HEK293T (cell line): ENCODE results near the gene PARP12.

Experiments
- CTCF ChIA-PET: fragments of 350-600 bp; formaldehyde crosslinking; extraction: SDS; loops from one replicate; lab custom pipeline; 2021; ENCODE audit warnings: antibody characterized with exemption, inconsistent platforms; lab: Yijun Ruan, JAX
- POLR2A ChIA-PET: fragments of 350-600 bp; formaldehyde crosslinking; extraction: SDS; loops from one replicate; lab custom pipeline; 2020; ENCODE audit warnings: antibody characterized with exemption, inconsistent platforms; lab: Yijun Ruan, JAX
- DNase-seq: peaks from one replicate; pipeline ENCODE4 v3.0.0; 2012; ENCODE audit warnings: mixed read lengths; ENCODE audit errors: extremely low spot score
- ARNT ChIP-seq: fragments of 450-650 bp; IDR thresholded peaks from 2 replicates; pipeline ENCODE4 v1.6.1; 2017; ENCODE audit warnings: mild to moderate bottlenecking
- BHLHE40 ChIP-seq: fragments of 450-650 bp; IDR thresholded peaks from 2 replicates; pipeline ENCODE4 v1.6.1; 2016; ENCODE audit warnings: mild to moderate bottlenecking, moderate library complexity, borderline replicate concordance
- CTBP1 ChIP-seq: fragments of 450-650 bp; IDR thresholded peaks from 2 replicates; pipeline ENCODE4 v1.6.1; 2016; ENCODE audit warnings: borderline replicate concordance
- ELF4 ChIP-seq: fragments of 450-650 bp; IDR thresholded peaks from 2 replicates; pipeline ENCODE4 v1.6.1; 2017; ENCODE audit warnings: antibody characterized with exemption
- FOXA1 ChIP-seq: fragments of 450-650 bp; IDR thresholded peaks from 2 replicates; pipeline ENCODE4 v1.6.1; 2016; ENCODE audit warnings: mild to moderate bottlenecking
- FOXK2 ChIP-seq: fragments of 450-650 bp; IDR thresholded peaks from 2 replicates; pipeline ENCODE4 v1.6.1; 2016; ENCODE audit warnings: mild to moderate bottlenecking
- FOXM1 ChIP-seq: fragments of 450-650 bp; IDR thresholded peaks from 2 replicates; pipeline ENCODE4 v1.6.1; 2017; ENCODE audit warnings: mild to moderate bottlenecking, borderline replicate concordance
- HDGF ChIP-seq: fragments of 450-650 bp; IDR thresholded peaks from 2 replicates; pipeline ENCODE4 v1.6.1; 2017; ENCODE audit warnings: antibody characterized with exemption, borderline replicate concordance
- L3MBTL2 ChIP-seq: fragments of 450-650 bp; conservative IDR thresholded peaks from 2 replicates; pipeline ENCODE4 v1.6.1; 2016; ENCODE audit warnings: mild to moderate bottlenecking
- LEF1 ChIP-seq: fragments of 450-650 bp; IDR thresholded peaks from 2 replicates; pipeline ENCODE4 v1.6.1; 2017; ENCODE audit warnings: mild to moderate bottlenecking, borderline replicate concordance
- NFRKB ChIP-seq: fragments of 450-650 bp; IDR thresholded peaks from 2 replicates; pipeline ENCODE4 v1.6.1; 2016; ENCODE audit warnings: mild to moderate bottlenecking, moderate library complexity
- SP1 ChIP-seq: fragments of 450-650 bp; IDR thresholded peaks from 2 replicates; pipeline ENCODE4 v1.6.1; 2017
- SUZ12 ChIP-seq: fragments of 450-650 bp; IDR thresholded peaks from 2 replicates; pipeline ENCODE4 v1.6.1; 2016; ENCODE audit warnings: mild to moderate bottlenecking
- TARDBP ChIP-seq: fragments of 450-650 bp; IDR thresholded peaks from 2 replicates; pipeline ENCODE4 v1.6.1; 2016
- ZNF384 ChIP-seq: fragments of 450-650 bp; IDR thresholded peaks from 2 replicates; pipeline ENCODE4 v1.6.1; 2016
- TF ChIP-seq, protein P1 (sequence below): fragments of 450-650 bp; IDR thresholded peaks from 2 replicates; pipeline ENCODE4 v1.6.1; 2016

PARP12 gene

DNA sequence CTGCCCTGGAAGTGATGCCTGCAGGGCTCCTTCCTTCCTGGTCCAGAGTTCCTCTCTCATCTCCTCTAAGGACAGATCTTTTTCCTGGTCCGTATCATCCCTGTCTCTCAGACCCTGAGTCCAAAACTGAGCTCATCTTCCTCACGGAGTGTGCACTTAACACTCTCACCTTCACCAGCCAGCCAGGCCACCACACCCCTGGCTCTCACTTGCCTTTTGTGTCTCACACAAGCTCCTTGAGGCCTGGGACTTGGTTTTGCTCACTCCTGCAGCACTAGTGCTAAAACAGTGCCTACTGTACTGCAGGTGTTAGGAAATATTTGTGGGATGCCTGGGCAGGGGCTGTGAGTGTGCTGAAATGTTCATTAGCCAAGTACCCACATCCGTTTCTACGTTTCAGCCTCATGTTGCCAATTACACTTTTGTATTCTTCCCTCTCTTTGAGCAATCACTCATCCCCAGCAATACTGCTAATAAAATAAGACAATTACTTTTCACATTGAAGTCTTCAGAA is 21.4 kb upstream of the PARP12 start:
- CTCF ChIA-PET = no interaction called here
- POLR2A ChIA-PET = no interaction called here
- no peak for DNase-seq
- no peak for TF ChIP-seq ELF4
- no peak for TF ChIP-seq ARNT
- TF ChIP-seq, protein P1, sequence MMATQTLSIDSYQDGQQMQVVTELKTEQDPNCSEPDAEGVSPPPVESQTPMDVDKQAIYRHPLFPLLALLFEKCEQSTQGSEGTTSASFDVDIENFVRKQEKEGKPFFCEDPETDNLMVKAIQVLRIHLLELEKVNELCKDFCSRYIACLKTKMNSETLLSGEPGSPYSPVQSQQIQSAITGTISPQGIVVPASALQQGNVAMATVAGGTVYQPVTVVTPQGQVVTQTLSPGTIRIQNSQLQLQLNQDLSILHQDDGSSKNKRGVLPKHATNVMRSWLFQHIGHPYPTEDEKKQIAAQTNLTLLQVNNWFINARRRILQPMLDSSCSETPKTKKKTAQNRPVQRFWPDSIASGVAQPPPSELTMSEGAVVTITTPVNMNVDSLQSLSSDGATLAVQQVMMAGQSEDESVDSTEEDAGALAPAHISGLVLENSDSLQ = no peak

DNA sequence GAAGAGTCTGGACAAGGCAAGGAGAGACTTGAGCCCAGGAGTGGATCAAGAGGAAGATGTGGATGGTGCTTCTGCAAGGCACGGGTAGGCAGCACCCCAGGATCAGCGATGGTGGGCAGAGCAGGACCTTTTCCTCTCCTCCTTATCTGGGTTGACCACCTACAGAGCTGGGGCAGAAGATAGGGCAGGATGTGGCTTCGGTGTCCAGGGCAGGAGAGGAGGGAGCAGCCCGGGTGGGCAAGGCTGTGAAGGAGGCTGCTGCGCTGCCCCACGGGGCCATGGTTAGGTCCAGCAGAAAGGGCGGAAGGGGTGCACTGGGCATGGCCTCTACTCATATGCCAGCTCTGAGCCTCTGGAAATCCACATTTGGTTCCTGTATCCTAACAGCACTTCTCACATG is 20.0 kb upstream of the PARP12 start:
- CTCF ChIA-PET = no interaction called here

GRCh38 chr7:140081774-140082425 is 19.1 kb upstream of the PARP12 start:
- TF ChIP-seq HDGF = no peak
- no peak for TF ChIP-seq ARNT
- TF ChIP-seq L3MBTL2 = no peak
- no peak for TF ChIP-seq BHLHE40
- no peak for TF ChIP-seq FOXA1
- TF ChIP-seq SP1 = no peak
- TF ChIP-seq FOXM1 = no peak
- TF ChIP-seq FOXK2 = no peak
- DNase-seq = no peak
- POLR2A ChIA-PET = no interaction called here
- CTCF ChIA-PET = interaction anchor here (0.6 kb wide), 1 partner anchor 54 kb away, joined by 3 read pairs; no protein-coding TSS in a partner anchor

More for the DNA sequence above, 20.0 kb upstream of the PARP12 start:
- POLR2A ChIA-PET = no interaction called here
- DNase-seq = no peak
- TF ChIP-seq SP1 (no peak), L3MBTL2 (no peak), CTBP1 (no peak), FOXA1 (no peak), ELF4 (no peak)

DNA sequence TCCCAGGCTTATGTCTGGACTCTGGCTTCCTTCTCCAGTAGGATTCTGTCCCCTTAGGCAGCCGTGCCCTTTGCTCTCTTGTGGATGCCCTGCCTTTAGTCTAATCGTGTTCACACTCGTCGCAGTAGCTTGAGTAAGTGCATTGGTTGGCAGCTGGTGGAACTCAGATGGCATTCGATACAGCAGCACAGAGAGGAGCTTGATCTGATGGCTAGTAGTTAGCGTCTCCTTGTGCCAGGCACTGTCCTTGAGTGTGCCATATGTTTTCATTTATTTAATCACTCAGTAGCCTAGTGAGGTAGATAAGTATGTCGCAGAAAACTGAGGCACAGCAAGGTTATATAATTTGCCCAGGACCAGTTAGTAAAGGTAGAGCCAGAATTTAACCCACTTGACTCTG is 18.2 kb upstream of the PARP12 start:
- ChIA-PET POLR2A (no interaction called here), CTCF (no interaction called here)
- DNase-seq = no peak
- no peak for TF ChIP-seq LEF1
- no peak for TF ChIP-seq ARNT
- TF ChIP-seq ZNF384 = no peak
- no peak for TF ChIP-seq BHLHE40
- TF ChIP-seq, protein P1 = no peak
- no peak for TF ChIP-seq TARDBP
- TF ChIP-seq FOXK2 = no peak
- no peak for TF ChIP-seq ELF4
- no peak for TF ChIP-seq NFRKB
- TF ChIP-seq FOXA1 = no peak
- TF ChIP-seq L3MBTL2 = no peak
- TF ChIP-seq SP1 = no peak
- TF ChIP-seq HDGF = no peak
- TF ChIP-seq SUZ12 = no peak
- TF ChIP-seq FOXM1 = no peak
- no peak for TF ChIP-seq CTBP1

DNA sequence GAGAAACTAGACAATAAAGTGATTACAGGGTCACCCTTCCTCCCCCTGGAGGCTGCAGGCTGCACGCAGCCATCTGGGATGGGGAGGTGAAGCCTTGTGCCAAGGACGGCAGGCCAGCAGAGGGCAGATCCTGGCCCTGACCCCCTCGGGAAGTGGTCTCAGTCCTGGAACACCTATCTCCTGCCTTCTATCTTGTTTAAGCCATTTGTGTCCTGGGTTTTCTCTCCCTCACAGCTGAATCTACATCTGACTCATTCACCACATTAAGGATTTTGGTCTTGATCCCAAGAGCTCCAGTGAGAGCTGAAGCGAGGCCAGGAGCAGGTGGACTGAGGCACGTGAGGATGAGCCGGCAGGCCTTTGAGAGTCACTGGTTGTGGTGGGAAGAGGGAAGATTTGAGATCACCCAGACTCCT is 16.4 kb upstream of the PARP12 start:
- ChIA-PET CTCF (no interaction called here), POLR2A (no interaction called here)
- peak; percentile 65 for DNase-seq
- TF ChIP-seq LEF1 (no peak), SP1 (no peak), BHLHE40 (no peak), ZNF384 (no peak), L3MBTL2 (no peak), FOXK2 (no peak), HDGF (no peak)
- TF ChIP-seq, protein P1 = no peak

GRCh38 chr7:140078392-140078791 is 15.6 kb upstream of the PARP12 start:
- ChIA-PET CTCF (no interaction called here), POLR2A (no interaction called here)
- DNase-seq = no peak

More at GRCh38 chr7:140078392-140078791, 15.6 kb upstream of the PARP12 start:
- TF ChIP-seq LEF1 = no peak
- TF ChIP-seq ELF4 = no peak
- no peak for TF ChIP-seq L3MBTL2
- TF ChIP-seq ARNT = no peak
- TF ChIP-seq SP1 = no peak
- TF ChIP-seq FOXM1 = no peak
- TF ChIP-seq HDGF = no peak
- TF ChIP-seq CTBP1 = no peak
- TF ChIP-seq SUZ12 = no peak
- no peak for TF ChIP-seq ZNF384
- no peak for TF ChIP-seq NFRKB
- TF ChIP-seq FOXA1 = no peak
